HG03521 (cell line): ENCODE data around the gene CDK19.
"Not testable (repeated sequence)": the region's sequence is repeated elsewhere in the genome, so short reads cannot be mapped to it uniquely, and the experiment has no call there.

Source experiments
- ATAC-seq: cut with Tn5 transposase; IDR thresholded peaks from one replicate; pipeline ENCODE4 v1.9.1; 2021; ENCODE audit warnings: mild to moderate bottlenecking, moderate library complexity; ENCODE audit not compliant: unreplicated experiment

CDK19 gene

GRCh38 chr6:110814102-110815014 lies 911 bp downstream of the CDK19 start:
- peak; percentile 18 for ATAC-seq

GRCh38 chr6:110813338-110814101 lies 1.7 kb downstream of the CDK19 start:
- ATAC-seq, result no peak

GRCh38 chr6:110812719-110813118 lies 2.5 kb downstream of the CDK19 start:
- ATAC-seq, result no peak

- no peak for ATAC-seq
Observed at GRCh38 chr6:110810896-110811586, 4.2 kb downstream of the CDK19 start.

- no peak for ATAC-seq
Observed at GRCh38 chr6:110809792-110810191, 5.5 kb downstream of the CDK19 start.

- not testable (repeated sequence) for ATAC-seq
Observed at GRCh38 chr6:110802175-110802574, 13.1 kb downstream of the CDK19 start.

- ATAC-seq, result no peak
Observed at GRCh38 chr6:110800839-110801196, 14.5 kb downstream of the CDK19 start.

- ATAC-seq, result no peak
Observed at GRCh38 chr6:110800196-110800838, 15.0 kb downstream of the CDK19 start.

GRCh38 chr6:110799655-110800054 lies 15.6 kb downstream of the CDK19 start:
- ATAC-seq, result no peak

GRCh38 chr6:110799189-110799588 lies 16.1 kb downstream of the CDK19 start:
- no peak for ATAC-seq

- ATAC-seq, result no peak
Observed at GRCh38 chr6:110795271-110795670, 20.0 kb downstream of the CDK19 start.

- ATAC-seq, result no peak
Observed at GRCh38 chr6:110786696-110787095, 28.6 kb downstream of the CDK19 start.

- ATAC-seq, result no peak
Observed at GRCh38 chr6:110786271-110786670, 29.0 kb downstream of the CDK19 start.

- no peak for ATAC-seq
Observed at GRCh38 chr6:110784610-110784979, 30.7 kb downstream of the CDK19 start.

- ATAC-seq, result no peak
Observed at GRCh38 chr6:110781522-110782214, 33.6 kb downstream of the CDK19 start.

GRCh38 chr6:110778333-110778732 lies 36.9 kb downstream of the CDK19 start:
- ATAC-seq, result no peak

GRCh38 chr6:110777636-110778035 lies 37.6 kb downstream of the CDK19 start:
- no peak for ATAC-seq

GRCh38 chr6:110776413-110776812 lies 38.9 kb downstream of the CDK19 start:
- ATAC-seq, result no peak

GRCh38 chr6:110769923-110770322 lies 45.3 kb downstream of the CDK19 start:
- ATAC-seq, result no peak

GRCh38 chr6:110768057-110768456 lies 47.2 kb downstream of the CDK19 start:
- no peak for ATAC-seq
